GM06990 (cell line): Measurements from ENCODE around the gene LRIF1.

Experiments
- DNase-seq: peaks from one replicate; pipeline ENCODE4 v3.0.0-alpha.2; 2011; ENCODE audit not compliant: insufficient read length; ENCODE audit errors: extremely low read depth
- H3K27me3 ChIP-seq: replicated peaks from 2 replicates; pipeline ENCODE4 v1.6.0; 2011; ENCODE audit warnings: low read length; ENCODE audit not compliant: control insufficient read depth, insufficient read depth
- H3K36me3 ChIP-seq: 2 replicates; pipeline ENCODE4 v1.5.1; 2011; ENCODE audit warnings: low read length; ENCODE audit not compliant: control insufficient read depth, insufficient read depth
- H3K4me3 ChIP-seq: replicated peaks from 2 replicates; pipeline ENCODE4 v1.5.1; 2011; ENCODE audit warnings: low read depth, mild to moderate bottlenecking, control low read depth, low read length
- CTCF ChIP-seq: IDR thresholded peaks from 2 replicates; pipeline ENCODE4 v1.5.1; 2011; ENCODE audit warnings: low read length, control low read depth, mild to moderate bottlenecking, inconsistent platforms; ENCODE audit not compliant: insufficient read depth, poor library complexity, severe bottlenecking

LRIF1 gene

GRCh38 chr1:110927484-110928075 is 36.1 kb downstream of the LRIF1 start:
- Histone ChIP-seq H3K36me3 (no peaks in the 10 kb centered on the region), H3K27me3 (no peaks in the 10 kb centered on the region), H3K4me3 (no peak overlapping the region)
- DNase-seq = no peak
- TF ChIP-seq CTCF = no peak

GRCh38 chr1:110921953-110922352 is 41.8 kb downstream of the LRIF1 start:
- Histone ChIP-seq H3K36me3 (no peaks in the 10 kb centered on the region), H3K27me3 (no peaks in the 10 kb centered on the region), H3K4me3 (no peak overlapping the region)
- TF ChIP-seq CTCF = no peak
- no peak for DNase-seq

GRCh38 chr1:110918016-110918415 is 45.7 kb downstream of the LRIF1 start:
- no peak for TF ChIP-seq CTCF
- DNase-seq = no peak
- H3K36me3 ChIP-seq = no peaks in the 10 kb centered on the region
- no peaks in the 10 kb centered on the region for H3K27me3 ChIP-seq
- H3K4me3 ChIP-seq = no peak overlapping the region

- Histone ChIP-seq H3K27me3 (no peaks in the 10 kb centered on the region), H3K36me3 (no peaks in the 10 kb centered on the region), H3K4me3 (peak overlapping the region; percentile 6)
- TF ChIP-seq CTCF = no peak
- DNase-seq = no peak
These were observed 46.9 kb downstream of the LRIF1 start for GRCh38 chr1:110916669-110917306.

- no peak for DNase-seq
- H3K4me3 ChIP-seq = no peak overlapping the region
- TF ChIP-seq CTCF = no peak
- no peaks in the 10 kb centered on the region for H3K36me3 ChIP-seq
- no peaks in the 10 kb centered on the region for H3K27me3 ChIP-seq
These were observed 47.5 kb downstream of the LRIF1 start for GRCh38 chr1:110916274-110916668.
